Activated CD8-positive, alpha-beta memory T cell treated with anti-CD3 and anti-CD28 coated beads for 4 hours (primary cell): ENCODE results near the gene TMEM184A.
"Not testable (repeated sequence)": the region's sequence is repeated elsewhere in the genome, so short reads cannot be mapped to it uniquely, and the experiment has no call there.

Experiments
- DNase-seq, 2 donors: peaks; one replicate each; pipeline ENCODE4 v3.0.0-alpha.2; 2020; ENCODE audit warnings: low read depth in 2 of 2

The TMEM184A gene

DNA sequence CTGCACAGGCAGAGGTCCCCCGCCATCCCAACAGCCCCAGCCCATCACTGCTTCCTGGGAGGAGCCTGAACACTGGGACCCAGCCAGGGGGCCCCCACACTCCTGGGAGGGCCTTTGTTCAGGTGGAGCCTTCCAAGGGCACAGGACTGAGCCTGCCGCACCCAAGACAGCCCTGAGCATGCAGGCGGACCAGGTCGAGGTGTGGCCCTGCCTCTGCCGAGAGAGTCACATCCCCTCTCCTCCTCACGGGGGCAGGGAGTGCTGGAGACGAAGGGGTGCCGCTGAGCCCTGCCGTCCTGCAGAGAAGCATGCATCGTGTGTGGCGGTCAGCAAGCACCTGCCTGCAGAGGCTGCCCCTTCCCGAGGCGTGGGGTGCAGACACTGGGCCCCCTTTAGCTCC is 32.8 kb downstream of the TMEM184A start:
- DNase-seq = no peak

DNA sequence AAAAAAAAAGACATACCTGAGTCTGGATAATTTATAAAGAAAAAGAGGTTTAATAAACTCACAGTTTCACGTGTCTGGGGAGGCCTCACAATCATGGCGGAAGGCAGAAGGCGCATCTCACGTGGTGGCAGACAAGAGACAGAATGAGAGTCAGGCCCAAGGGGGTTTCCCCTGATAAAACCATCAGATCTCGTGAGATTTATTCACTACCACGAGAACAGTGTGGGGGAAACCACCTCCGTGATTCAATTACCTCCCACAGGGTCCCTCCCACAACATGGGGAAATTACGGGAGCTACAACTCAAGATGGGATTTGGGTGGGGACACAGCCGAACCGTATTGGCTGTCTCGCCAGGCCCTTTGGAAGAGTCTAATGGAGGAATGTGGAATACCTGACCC is 34.5 kb downstream of the TMEM184A start:
- no peak for DNase-seq

DNA sequence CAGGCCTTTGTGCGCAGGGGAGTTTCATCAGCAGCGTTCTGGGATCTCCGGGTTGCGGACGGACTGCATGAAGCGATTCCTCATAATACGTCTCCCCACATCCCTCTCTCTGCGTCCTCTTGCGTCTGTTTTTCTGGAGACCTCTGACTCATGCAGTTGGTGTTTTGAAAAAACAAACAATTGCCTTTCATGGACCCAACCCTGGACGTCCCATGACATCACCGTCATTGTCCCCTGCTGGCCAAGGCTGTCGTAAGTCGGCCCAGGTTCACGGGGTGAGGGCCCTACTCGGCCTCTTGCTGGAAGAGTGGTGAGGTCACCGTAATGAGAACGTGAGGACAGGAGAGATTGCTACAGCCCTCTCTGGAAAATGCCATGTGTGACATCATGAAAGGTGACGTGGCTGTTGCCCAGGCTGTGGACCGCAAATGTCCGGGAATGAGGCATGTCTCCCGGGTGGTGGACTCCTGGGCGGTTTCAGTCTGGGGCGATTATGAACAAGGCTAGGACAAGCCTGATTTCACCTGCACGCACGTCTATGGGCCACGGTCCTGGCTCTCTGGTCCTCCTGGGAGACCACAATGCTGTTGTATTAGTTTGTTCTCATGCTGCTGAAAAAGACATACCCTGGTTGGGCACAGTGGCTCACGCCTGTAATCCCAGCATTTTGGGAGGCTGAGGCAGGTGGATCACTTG is 35.3 kb downstream of the TMEM184A start:
- DNase-seq = no peak

- DNase-seq = not testable (repeated sequence)
Observed at GRCh38 chr7:1519322-1519922, 36.6 kb downstream of the TMEM184A start.

DNA sequence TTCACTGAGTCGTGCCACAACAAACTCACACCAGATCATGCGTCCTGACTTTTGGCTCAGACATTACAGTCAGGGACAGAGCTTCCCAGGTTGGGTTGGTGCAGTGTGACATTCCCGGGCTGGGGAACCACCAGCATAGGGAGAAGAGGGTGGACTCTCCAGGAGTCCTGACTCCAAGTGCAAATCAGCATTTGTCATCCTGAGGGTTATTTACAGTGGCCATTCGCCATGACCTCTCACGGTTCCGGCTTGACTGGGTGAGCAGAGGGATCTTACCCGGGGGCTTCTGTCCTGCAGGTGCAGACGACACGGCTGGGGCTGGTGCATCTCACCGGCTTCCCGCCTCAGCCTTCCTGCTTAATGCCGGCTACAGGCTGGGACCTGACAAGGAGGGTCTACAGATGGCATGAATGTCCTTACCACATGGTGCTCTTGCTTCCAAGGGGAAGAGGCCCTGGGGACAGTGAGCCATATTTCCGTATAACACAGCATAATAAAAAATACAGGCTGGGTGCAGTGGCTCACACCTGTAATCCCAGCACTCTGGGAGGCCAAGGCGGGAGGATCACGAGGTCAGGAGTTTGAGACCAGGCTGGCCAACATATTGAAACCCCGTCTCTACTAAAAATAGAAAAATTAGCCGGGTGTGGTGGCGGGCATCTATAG is 39.3 kb downstream of the TMEM184A start:
- DNase-seq = no peak

DNA sequence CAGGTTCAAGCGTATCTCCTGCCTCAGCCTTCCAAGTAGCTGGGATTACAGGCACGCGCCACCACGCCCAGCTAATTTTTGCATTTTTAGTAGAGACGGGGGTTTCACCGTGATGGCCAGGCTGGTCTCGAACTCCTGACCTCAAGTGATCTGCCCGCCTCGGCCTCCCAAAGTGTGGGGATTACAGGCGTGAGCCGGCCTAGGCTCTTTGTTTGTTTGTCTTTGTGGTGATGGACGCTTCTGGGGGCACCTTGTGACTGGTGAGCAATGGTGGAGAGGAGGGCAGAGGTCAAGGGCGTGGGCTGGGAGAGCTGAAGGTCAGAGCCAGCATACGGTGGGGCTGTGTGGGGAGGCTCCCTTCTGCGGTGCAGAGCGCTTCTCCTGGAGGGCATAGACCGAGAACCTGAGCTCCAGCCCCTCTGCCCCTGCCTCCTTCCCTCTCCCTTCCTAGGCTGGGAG is 40.5 kb downstream of the TMEM184A start:
- DNase-seq = not testable (repeated sequence)

DNA sequence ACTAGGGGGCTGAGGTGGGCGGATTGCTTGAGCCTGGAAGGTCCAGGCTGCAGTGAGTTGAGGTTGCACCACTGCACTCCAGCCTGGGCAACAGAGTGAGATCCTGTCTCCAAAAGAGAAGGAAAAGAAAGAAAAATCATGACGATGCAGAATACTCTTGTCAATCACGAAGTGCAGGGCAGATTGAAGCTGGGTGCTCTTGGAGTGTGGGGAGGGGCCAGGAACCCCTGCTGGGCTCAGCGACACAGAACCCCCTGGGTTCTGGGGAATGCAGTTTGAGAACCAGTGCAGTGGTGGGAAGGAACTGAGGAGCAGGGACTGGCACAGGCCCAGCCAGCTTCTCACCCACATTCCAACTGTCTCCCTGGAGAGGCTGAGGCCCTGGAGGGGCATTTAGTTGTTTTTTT is 41.0 kb downstream of the TMEM184A start:
- no peak for DNase-seq

DNA sequence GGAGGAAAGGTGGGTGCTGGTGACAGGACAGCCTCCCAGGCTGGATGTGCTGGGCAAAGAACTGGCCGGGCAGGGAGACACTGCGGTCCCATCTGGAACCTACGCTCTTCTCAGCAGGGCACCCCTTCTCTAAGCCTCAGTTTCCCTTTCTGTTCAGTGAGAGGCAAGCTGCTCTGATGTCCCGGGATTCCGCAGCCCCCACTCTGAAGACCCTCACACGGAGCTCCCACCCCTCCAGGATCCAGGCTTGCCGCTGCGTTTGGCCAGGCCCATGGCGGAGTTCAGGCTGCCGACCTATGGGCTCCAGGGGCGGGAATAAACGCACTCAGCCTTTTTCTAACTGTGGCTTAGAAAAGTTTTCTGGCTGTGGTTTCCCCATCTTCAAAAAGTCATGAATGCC is 41.6 kb downstream of the TMEM184A start:
- DNase-seq = no peak

GRCh38 chr7:1513657-1514095 is 42.3 kb downstream of the TMEM184A start:
- no peak for DNase-seq

DNA sequence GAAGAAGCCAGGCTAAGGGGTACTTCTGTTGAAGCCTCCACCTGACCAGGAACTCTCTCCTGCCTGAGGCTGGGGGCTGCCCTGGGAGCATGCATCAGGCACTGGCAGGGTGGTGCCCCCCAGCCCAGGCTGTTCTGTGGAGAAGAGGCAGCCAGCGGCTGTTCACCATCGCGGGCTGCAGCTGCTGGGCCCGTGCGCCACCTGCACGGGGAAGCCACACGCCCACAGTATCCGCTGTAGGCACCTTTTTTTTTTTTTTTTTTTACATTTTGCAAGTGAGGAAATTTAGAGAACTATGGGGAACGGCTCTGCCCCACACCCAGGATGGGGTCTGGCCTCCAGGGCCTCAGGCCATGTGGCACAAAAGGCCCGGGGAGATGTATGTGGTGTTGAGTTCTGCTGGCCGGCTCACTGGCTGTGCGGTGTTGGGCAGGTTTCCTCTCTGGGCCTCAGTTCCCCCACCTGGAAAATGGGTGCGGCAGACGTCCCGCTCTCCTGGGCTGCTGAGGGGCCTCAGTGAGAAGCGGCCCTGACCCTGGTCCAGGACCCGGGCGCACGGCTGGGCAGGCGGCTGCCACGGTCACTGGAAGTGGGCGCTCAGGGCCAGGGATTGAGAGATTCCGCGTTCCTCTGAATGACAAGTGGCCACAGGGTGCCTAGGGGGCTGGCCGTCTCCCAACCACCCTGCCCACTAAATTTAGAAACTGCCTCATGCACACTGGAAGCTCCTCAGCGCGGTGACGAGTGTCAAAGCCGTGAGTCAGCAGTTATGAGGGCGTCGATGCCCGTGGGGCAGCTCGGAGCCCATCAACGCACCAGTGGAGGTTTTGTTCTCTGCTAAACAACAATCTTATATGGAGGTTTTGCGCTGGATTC is 43.0 kb downstream of the TMEM184A start:
- no peak for DNase-seq

- DNase-seq = no peak
Observed at GRCh38 chr7:1511444-1512422, 44.3 kb downstream of the TMEM184A start.

- DNase-seq = no peak
Observed at GRCh38 chr7:1510780-1511154, 45.2 kb downstream of the TMEM184A start.

DNA sequence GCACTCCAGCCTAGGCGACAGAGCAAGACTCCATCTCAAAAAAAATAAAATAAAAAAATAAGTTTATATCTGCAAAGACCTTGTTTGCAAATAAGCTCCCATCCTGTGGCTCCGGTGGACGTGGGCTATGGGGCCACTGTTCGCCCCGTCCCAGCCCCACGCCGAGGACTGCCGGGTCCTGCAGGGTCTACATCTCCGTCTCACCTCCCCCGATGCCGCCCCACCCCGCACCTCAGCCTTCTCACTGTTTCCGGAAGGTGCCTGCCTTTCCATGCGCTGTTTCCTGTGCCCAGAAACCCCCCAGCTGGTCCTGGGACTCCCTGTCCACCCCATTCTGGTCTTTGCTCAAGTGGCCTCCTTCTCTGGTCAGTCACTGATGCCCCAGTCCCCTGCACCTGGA is 46.8 kb downstream of the TMEM184A start:
- DNase-seq = no peak

DNA sequence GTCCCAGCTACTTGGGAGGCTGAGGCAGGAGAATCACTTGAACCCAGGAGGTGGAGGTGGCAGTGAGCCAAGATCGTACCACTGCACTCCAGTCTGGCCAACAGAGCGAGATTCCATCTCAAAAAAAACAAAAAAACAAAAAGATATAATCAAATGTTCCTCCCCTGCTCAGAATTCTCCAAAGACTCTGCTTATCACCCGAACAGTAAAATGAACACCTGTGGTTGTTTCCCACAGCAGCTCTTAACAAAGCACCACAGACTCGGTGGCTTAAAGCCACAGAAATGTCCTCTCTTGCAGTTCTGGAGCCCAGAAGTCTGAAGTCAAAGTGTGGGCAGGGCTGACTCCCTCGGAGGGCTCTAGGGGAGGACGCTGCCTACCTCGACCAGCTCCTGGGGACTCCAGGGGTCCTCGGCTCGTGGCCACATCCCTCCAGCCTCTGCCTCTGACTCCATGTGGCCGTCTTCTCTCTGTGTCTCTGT is 47.7 kb downstream of the TMEM184A start:
- no peak for DNase-seq

GRCh38 chr7:1505731-1506550 is 50.1 kb downstream of the TMEM184A start:
- DNase-seq = no peak

GRCh38 chr7:1503816-1504775 is 51.9 kb downstream of the TMEM184A start, which contains the start of gene INTS1:
TSS of gene INTS1 (minus strand) at chr7:1504389. CDS start at chr7:1503960, 429 bp downstream.
- peak; percentile 75 to 76 for DNase-seq

- no peak for DNase-seq
Observed at GRCh38 chr7:1503390-1503789, 52.6 kb downstream of the TMEM184A start.

- no peak for DNase-seq
Observed at GRCh38 chr7:1502845-1503244, 53.2 kb downstream of the TMEM184A start.
